Activated T-cell treated with anti-CD3 and anti-CD28 coated beads for 48 hours (primary cell): ENCODE results near the gene HDAC6.
"Not testable (repeated sequence)": the region's sequence is repeated elsewhere in the genome, so short reads cannot be mapped to it uniquely, and the experiment has no call there.

ENCODE experiments used
- DNase-seq: peaks from one replicate; pipeline ENCODE4 v3.0.0-alpha.2; 2020; ENCODE audit warnings: low read depth

HDAC6 gene

GRCh38 chrX:48789366-48790220 is 12.3 kb upstream of the HDAC6 start:
- DNase-seq, result no peak

- no peak for DNase-seq
These were observed 11.4 kb upstream of the HDAC6 start for GRCh38 chrX:48790477-48790876.

- DNase-seq, result no peak
These were observed 10.6 kb upstream of the HDAC6 start for GRCh38 chrX:48791063-48791820.

GRCh38 chrX:48792219-48792618 is 9.6 kb upstream of the HDAC6 start:
- no peak for DNase-seq

GRCh38 chrX:48793935-48794334 is 7.9 kb upstream of the HDAC6 start:
- no peak for DNase-seq

GRCh38 chrX:48794340-48794910 is 7.4 kb upstream of the HDAC6 start:
- no peak for DNase-seq

- DNase-seq, result no peak
These were observed 6.9 kb upstream of the HDAC6 start for GRCh38 chrX:48794911-48795515.

- no peak for DNase-seq
These were observed 3.5 kb upstream of the HDAC6 start for GRCh38 chrX:48798318-48798717.

GRCh38 chrX:48800574-48801279 is 1.1 kb upstream of the HDAC6 start:
- DNase-seq, result no peak

GRCh38 chrX:48802089-48802904 is 430 bp downstream of the HDAC6 start:
- peak; percentile 68 for DNase-seq

- no peak for DNase-seq
These were observed 986 bp downstream of the HDAC6 start for GRCh38 chrX:48802905-48803200.

GRCh38 chrX:48806081-48806480 is 4.2 kb downstream of the HDAC6 start:
- no peak for DNase-seq

GRCh38 chrX:48813644-48814043 is 11.8 kb downstream of the HDAC6 start:
- no peak for DNase-seq

GRCh38 chrX:48814722-48815121 is 12.9 kb downstream of the HDAC6 start:
- no peak for DNase-seq

- DNase-seq, result no peak
These were observed 13.4 kb downstream of the HDAC6 start for GRCh38 chrX:48815266-48815665.

- no peak for DNase-seq
These were observed 14.3 kb downstream of the HDAC6 start for GRCh38 chrX:48816014-48816810.

- DNase-seq, result no peak
These were observed 16.2 kb downstream of the HDAC6 start for GRCh38 chrX:48818098-48818497.

GRCh38 chrX:48818866-48819265 is 17.0 kb downstream of the HDAC6 start:
- DNase-seq, result no peak

- DNase-seq, result not testable (repeated sequence)
These were observed 17.5 kb downstream of the HDAC6 start for GRCh38 chrX:48819394-48819793.

- DNase-seq, result no peak
These were observed 21.2 kb downstream of the HDAC6 start for GRCh38 chrX:48823053-48823452.
